ENCODE results near the gene LCMT2.

Gene LCMT2

GRCh38 chr15:43274136-43274535, 56.2 kb downstream of the LCMT2 start:
- in situ Hi-C loops (cut with HindIII; ENCODE audit: low pct_ligation_motif_present, low sequenced_read_pairs), result no loop called here

More at GRCh38 chr15:43274136-43274535, 56.2 kb downstream of the LCMT2 start:
- TF ChIP-seq, protein P1, sequence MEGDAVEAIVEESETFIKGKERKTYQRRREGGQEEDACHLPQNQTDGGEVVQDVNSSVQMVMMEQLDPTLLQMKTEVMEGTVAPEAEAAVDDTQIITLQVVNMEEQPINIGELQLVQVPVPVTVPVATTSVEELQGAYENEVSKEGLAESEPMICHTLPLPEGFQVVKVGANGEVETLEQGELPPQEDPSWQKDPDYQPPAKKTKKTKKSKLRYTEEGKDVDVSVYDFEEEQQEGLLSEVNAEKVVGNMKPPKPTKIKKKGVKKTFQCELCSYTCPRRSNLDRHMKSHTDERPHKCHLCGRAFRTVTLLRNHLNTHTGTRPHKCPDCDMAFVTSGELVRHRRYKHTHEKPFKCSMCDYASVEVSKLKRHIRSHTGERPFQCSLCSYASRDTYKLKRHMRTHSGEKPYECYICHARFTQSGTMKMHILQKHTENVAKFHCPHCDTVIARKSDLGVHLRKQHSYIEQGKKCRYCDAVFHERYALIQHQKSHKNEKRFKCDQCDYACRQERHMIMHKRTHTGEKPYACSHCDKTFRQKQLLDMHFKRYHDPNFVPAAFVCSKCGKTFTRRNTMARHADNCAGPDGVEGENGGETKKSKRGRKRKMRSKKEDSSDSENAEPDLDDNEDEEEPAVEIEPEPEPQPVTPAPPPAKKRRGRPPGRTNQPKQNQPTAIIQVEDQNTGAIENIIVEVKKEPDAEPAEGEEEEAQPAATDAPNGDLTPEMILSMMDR (IDR thresholded peaks at IDR 0.05; ENCODE audit: low read depth, low read length, missing control alignments), result no peak
- Histone ChIP-seq H3K4me3 (ENCODE audit: low read depth, low read length) (no peak overlapping the region), H3K27ac (no peak overlapping the region), H3K36me3 (replicated peaks) (no peaks in the 10 kb centered on the region), H3K27me3 (replicated peaks) (peaks cover 11% of the 10 kb centered on the region)
- no peak for DNase-seq
